ENCODE data around the gene PKN3. TPM values are rescaled to one million over a fixed set of nuclear protein-coding genes. Genes with fewer than 3 reads are reported as not detected.

The PKN3 gene
- total RNA-seq, 4 donors from 2014 or later: 6.6 to 17.1 (median 8.9) TPM

DNA sequence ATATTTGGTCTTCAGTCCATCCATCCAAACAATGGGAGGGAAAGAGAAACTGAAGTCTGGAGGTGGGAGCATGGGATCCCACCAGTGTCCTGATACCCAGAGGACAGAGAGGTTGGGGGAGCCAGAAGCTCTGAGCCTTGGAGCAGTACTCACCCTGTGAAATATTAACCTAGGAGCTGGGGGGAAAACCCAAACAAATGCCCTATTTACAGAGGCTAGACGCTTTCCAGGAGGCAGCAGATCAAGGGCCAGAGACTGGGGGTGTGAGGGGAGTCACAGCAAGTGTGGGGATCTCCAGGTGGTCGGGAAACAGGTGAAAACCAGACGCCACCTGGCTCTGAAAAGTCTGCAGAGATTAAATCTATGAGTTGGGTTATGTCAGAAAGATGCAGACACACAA lies 63.2 kb downstream of the PKN3 start:
- Histone ChIP-seq H3K27ac (no peak overlapping the region), H3K4me3 (no peak overlapping the region)
- 73 to 74% methylated on average over 3 of the region's 3 CpGs for WGBS, 2 donors

GRCh38 chr9:128768606-128769005 lies 66.3 kb downstream of the PKN3 start:
- no peak overlapping the region for H3K4me3 ChIP-seq
- no peaks in the 10 kb centered on the region for H3K9me3 ChIP-seq
- no peak for DNase-seq (ENCODE audit: low spot score in 2 of 2)
- WGBS, 2 donors: 80 to 85% methylated on average over 6 of the region's 6 CpGs
- H3K36me3 ChIP-seq: peaks cover 0 to 33% (median 0%) of the 10 kb centered on the region in 3 donors
- TF ChIP-seq, protein P1, sequence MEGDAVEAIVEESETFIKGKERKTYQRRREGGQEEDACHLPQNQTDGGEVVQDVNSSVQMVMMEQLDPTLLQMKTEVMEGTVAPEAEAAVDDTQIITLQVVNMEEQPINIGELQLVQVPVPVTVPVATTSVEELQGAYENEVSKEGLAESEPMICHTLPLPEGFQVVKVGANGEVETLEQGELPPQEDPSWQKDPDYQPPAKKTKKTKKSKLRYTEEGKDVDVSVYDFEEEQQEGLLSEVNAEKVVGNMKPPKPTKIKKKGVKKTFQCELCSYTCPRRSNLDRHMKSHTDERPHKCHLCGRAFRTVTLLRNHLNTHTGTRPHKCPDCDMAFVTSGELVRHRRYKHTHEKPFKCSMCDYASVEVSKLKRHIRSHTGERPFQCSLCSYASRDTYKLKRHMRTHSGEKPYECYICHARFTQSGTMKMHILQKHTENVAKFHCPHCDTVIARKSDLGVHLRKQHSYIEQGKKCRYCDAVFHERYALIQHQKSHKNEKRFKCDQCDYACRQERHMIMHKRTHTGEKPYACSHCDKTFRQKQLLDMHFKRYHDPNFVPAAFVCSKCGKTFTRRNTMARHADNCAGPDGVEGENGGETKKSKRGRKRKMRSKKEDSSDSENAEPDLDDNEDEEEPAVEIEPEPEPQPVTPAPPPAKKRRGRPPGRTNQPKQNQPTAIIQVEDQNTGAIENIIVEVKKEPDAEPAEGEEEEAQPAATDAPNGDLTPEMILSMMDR (IDR thresholded peaks at IDR 0.05): no peak
- TF ChIP-seq EP300 (IDR thresholded peaks at IDR 0.05): no peak
- no peak for TF ChIP-seq POLR2A (IDR thresholded peaks at IDR 0.05)
- H3K4me1 ChIP-seq: peaks cover 0 to 28% (median 11%) of the 10 kb centered on the region in 4 donors
- H3K27me3 ChIP-seq: no peaks in the 10 kb centered on the region
- H3K27ac ChIP-seq: no peak overlapping the region

More for the DNA sequence above, 63.2 kb downstream of the PKN3 start:
- TF ChIP-seq POLR2A (IDR thresholded peaks at IDR 0.05) (no peak), EP300 (IDR thresholded peaks at IDR 0.05) (no peak)
- TF ChIP-seq, protein P1 (IDR thresholded peaks at IDR 0.05): no peak
- H3K4me1 ChIP-seq: peaks cover 0 to 15% (median 4%) of the 10 kb centered on the region in 4 donors
- peaks cover 0 to 38% (median 0%) of the 10 kb centered on the region in 3 donors for H3K36me3 ChIP-seq
- no peaks in the 10 kb centered on the region for H3K9me3 ChIP-seq
- no peak for DNase-seq (ENCODE audit: low spot score in 2 of 2)
- no peaks in the 10 kb centered on the region for H3K27me3 ChIP-seq

Small RNAs within 50 kb of the gene (small RNA-seq; reads per million reads assigned to genes)
- gene RF00017: not detected
- not detected for gene RN7SL560P

Other genes with a start within 250 kb of the PKN3 start
- 10 to 100 TPM; 23.2 to 32.7 (median 25.8) TPM for gene ODF2, start 246.5 kb upstream of the PKN3 start, total RNA-seq
- gene GLE1, start 197.8 kb upstream of the PKN3 start, total RNA-seq: 10 to 100 TPM; 24.5 to 30.4 (median 28.8) TPM
- 100 to 1,000 TPM; 491 to 540 (median 508) TPM for gene SPTAN1, start 149.9 kb upstream of the PKN3 start, total RNA-seq
- gene DYNC2I2, start 45.7 kb upstream of the PKN3 start, total RNA-seq: 100 to 1,000 TPM in 3 of 4 donors, 10 to 100 TPM in 1; 53.8 to 117 (median 111) TPM
- 100 to 1,000 TPM; 143 to 156 (median 145) TPM for gene SET, start 13.3 kb upstream of the PKN3 start, total RNA-seq
- gene ZDHHC12, start 21.6 kb downstream of the PKN3 start, total RNA-seq: 10 to 100 TPM; 13.2 to 34.1 (median 25.3) TPM
- 10 to 100 TPM; 45.8 to 68.6 (median 61.3) TPM for gene ZER1, start 69.4 kb downstream of the PKN3 start, total RNA-seq
- gene TBC1D13, start 84.8 kb downstream of the PKN3 start, total RNA-seq: 10 to 100 TPM; 15.1 to 23.7 (median 17.9) TPM
- gene ENDOG, start 116.0 kb downstream of the PKN3 start, total RNA-seq: 10 to 100 TPM; 22.8 to 53.1 (median 48.8) TPM
- gene SPOUT1, start 127.3 kb downstream of the PKN3 start, total RNA-seq: 10 to 100 TPM; 26.4 to 71.7 (median 39.0) TPM
- 1 to 10 TPM; 7.4 to 9.0 (median 8.6) TPM for gene KYAT1, start 179.4 kb downstream of the PKN3 start, total RNA-seq
- gene LRRC8A, start 179.6 kb downstream of the PKN3 start, total RNA-seq: 10 to 100 TPM; 65.1 to 94.7 (median 81.1) TPM
- gene PHYHD1, start 218.5 kb downstream of the PKN3 start, total RNA-seq: 10 to 100 TPM; 37.8 to 55.3 (median 45.8) TPM
- gene DOLK, start 245.1 kb downstream of the PKN3 start, total RNA-seq: 10 to 100 TPM in 3 of 4 donors, 1 to 10 TPM in 1; 9.4 to 13.1 (median 12.3) TPM
- gene NUP188, start 245.2 kb downstream of the PKN3 start, total RNA-seq: 10 to 100 TPM; 22.9 to 76.5 (median 43.5) TPM

Measured in tibial nerve (tissue), 4 donors.